ENCODE data around the gene GUCA2A. TPM values are rescaled to one million over a fixed set of nuclear protein-coding genes. Genes with fewer than 3 reads are reported as not detected.

Gene GUCA2A
- total RNA-seq, 2 experiments from 2014 or later: not detected

- peaks cover 2% of the 10 kb centered on the region for H3K9me3 Mint-ChIP-seq
- ChIA-PET CTCF (interaction anchor here (1.9 kb wide), 1 partner anchor 56 kb away, joined by 5 read pairs; no protein-coding TSS in a partner anchor), POLR2A (no interaction called here)
- DNase-seq (no peak), ATAC-seq (no peak)
- intact Hi-C loops (cut with micrococcal nuclease): no loop called here
- H3K4me1 Mint-ChIP-seq (ENCODE audit: low read depth): no peaks in the 10 kb centered on the region
- H3K27ac Mint-ChIP-seq: no peak overlapping the region
- no peak for TF ChIP-seq CTCF (IDR thresholded peaks at IDR 0.05)
- no peak overlapping the region for H3K4me3 Mint-ChIP-seq
- peaks cover 19% of the 10 kb centered on the region for H3K27me3 Mint-ChIP-seq
- no peaks in the 10 kb centered on the region for H3K36me3 Mint-ChIP-seq (ENCODE audit: low read depth)
Measured at GRCh38 chr1:42118125-42118524, 46.4 kb downstream of the GUCA2A start.

DNA sequence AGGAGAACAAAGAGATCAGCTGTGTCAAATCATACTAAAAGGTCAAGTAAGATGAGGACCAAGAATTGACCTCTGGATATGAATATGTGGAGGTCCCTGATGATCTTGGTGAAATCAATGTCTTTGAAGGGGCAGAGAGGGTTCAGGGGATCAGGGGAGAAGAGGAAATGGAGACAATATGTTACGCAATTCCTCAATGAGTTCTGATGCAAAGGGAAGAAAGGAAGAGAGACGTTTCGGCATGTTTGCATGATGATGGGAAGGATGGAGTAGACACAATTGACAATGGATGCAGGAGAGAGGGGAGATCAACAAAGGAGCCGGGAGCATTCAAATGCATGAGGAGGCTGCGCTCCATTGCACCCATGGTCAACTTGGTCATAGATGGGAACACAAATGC, 47.3 kb downstream of the GUCA2A start:
- TF ChIP-seq CTCF (IDR thresholded peaks at IDR 0.05): no peak
- no peak overlapping the region for H3K4me3 Mint-ChIP-seq
- POLR2A ChIA-PET: no interaction called here
- DNase-seq (no peak), ATAC-seq (no peak)
- H3K4me1 Mint-ChIP-seq (ENCODE audit: low read depth): no peaks in the 10 kb centered on the region
- CTCF ChIA-PET: interaction anchor here (1.9 kb wide), 1 partner anchor 57 kb away, joined by 5 read pairs; no protein-coding TSS in a partner anchor
- intact Hi-C loops (cut with micrococcal nuclease): no loop called here
- peaks cover 17% of the 10 kb centered on the region for H3K27me3 Mint-ChIP-seq
- peaks cover 2% of the 10 kb centered on the region for H3K9me3 Mint-ChIP-seq
- H3K27ac Mint-ChIP-seq: no peak overlapping the region
- H3K36me3 Mint-ChIP-seq (ENCODE audit: low read depth): no peaks in the 10 kb centered on the region

- no peak overlapping the region for H3K4me3 Mint-ChIP-seq
- POLR2A ChIA-PET: no interaction called here
- CTCF ChIA-PET: interaction anchor here (0.6 to 2.8 kb wide), 3 partner anchors 24 to 859 kb away, joined by 3 to 7 read pairs (median 4); no protein-coding TSS in a partner anchor
- DNase-seq (no peak), ATAC-seq (no peak)
- H3K27ac Mint-ChIP-seq: no peak overlapping the region
- TF ChIP-seq CTCF (IDR thresholded peaks at IDR 0.05): no peak
- intact Hi-C loops (cut with micrococcal nuclease): no loop called here
- no peaks in the 10 kb centered on the region for H3K4me1 Mint-ChIP-seq (ENCODE audit: low read depth)
- peaks cover 14% of the 10 kb centered on the region for H3K27me3 Mint-ChIP-seq
- no peaks in the 10 kb centered on the region for H3K9me3 Mint-ChIP-seq
- no peaks in the 10 kb centered on the region for H3K36me3 Mint-ChIP-seq (ENCODE audit: low read depth)
Measured at GRCh38 chr1:42114229-42114628, 50.3 kb downstream of the GUCA2A start.

Other genes starting within 250 kb of the GUCA2A start
- 10 to 100 TPM; 18.6 to 20.4 TPM for gene HIVEP3, start 245.8 kb downstream of the GUCA2A start, total RNA-seq
- not detected for gene GUCA2B, start 11.3 kb downstream of the GUCA2A start, total RNA-seq
- gene FOXJ3, start 170.5 kb upstream of the GUCA2A start, total RNA-seq: 10 to 100 TPM; 43.1 to 44.0 TPM
- 10 to 100 TPM in 1 of 2 experiments, 1 to 10 TPM in 1; 9.8 to 10.3 TPM for gene RIMKLA, start 216.0 kb upstream of the GUCA2A start, total RNA-seq

Data from activated CD8-positive, alpha-beta T cell treated with anti-CD3 and anti-CD28 coated beads for 36 hours (primary cell).